Right lobe of liver (tissue), 6 donors: ENCODE measurements around the gene NT5DC3. TPM values are rescaled to one million over a fixed set of nuclear protein-coding genes. Genes with fewer than 3 reads are reported as not detected.

Experiments used
- ATAC-seq, 4 donors: fragments of 200-7000 bp; cut with Tn5 transposase; one replicate each; pipeline ENCODE4 v1.9.1; 2020; ENCODE audit warnings: mild to moderate bottlenecking in 4 of 4, moderate library complexity in 4 of 4
- DNase-seq, 3 donors: peaks; one replicate each; pipeline ENCODE4 v3.0.0-alpha.2; 2020
- H3K27ac ChIP-seq, 3 donors: fragments of 200-600 bp; one replicate each; pipeline ENCODE4 v1.8.0; 2022
- H3K27me3 ChIP-seq, 2 donors: fragments of 200-600 bp; one replicate each; pipeline ENCODE4 v1.8.0; 2022
- H3K36me3 ChIP-seq, 4 donors: fragments of 200-600 bp; sonication (generic) in 1 of 4; one replicate each; pipeline versions ENCODE4 v1.5.1 to v1.8.0; 2017 to 2022; ENCODE audit warnings: control low read depth in 1 of 4
- H3K4me1 ChIP-seq, 4 donors: fragments of 200-600 bp; sonication (generic) in 1 of 4; one replicate each; pipeline versions ENCODE4 v1.5.1 to v1.8.0; 2017 to 2022; ENCODE audit warnings: control low read depth in 1 of 4
- H3K4me3 ChIP-seq, 3 donors: fragments of 200-600 bp; one replicate each; pipeline ENCODE4 v1.8.0; 2022
- H3K9me3 ChIP-seq, 4 donors: fragments of 200-600 bp; sonication (generic) in 1 of 4; one replicate each; pipeline versions ENCODE4 v1.5.1 to v1.8.0; 2017 to 2022; ENCODE audit warnings: control low read depth in 1 of 4
- CTCF ChIP-seq, 4 donors: fragments of 200-600 bp in 3 of 4; fragments of 450-650 bp in 1 of 4; IDR thresholded peaks; one replicate each; pipeline versions ENCODE4 v1.5.1 to v1.8.0; 2016 to 2022; ENCODE audit warnings: antibody characterized with exemption in 4 of 4, mild to moderate bottlenecking in 2 of 4
- POLR2A ChIP-seq: fragments of 450-650 bp; IDR thresholded peaks from one replicate; pipeline ENCODE4 v1.6.1; 2017; ENCODE audit warnings: antibody characterized with exemption, mild to moderate bottlenecking
- WGBS: methylation state at CpG from one replicate; pipeline ENCODE4 v1.1.6; 2018; ENCODE audit warnings: low coverage, low lambda C conversion rate; ENCODE audit not compliant: insufficient coverage; ENCODE audit errors: missing lambda C conversion rate; 5-methylcytosine and 5-hydroxymethylcytosine counted together
- intact Hi-C, 2 donors: fragments of 100-400 bp; cut with DNase I; formaldehyde crosslinking; loops; one replicate each; pipeline versions ENCODE4 v1.11.2 to v1.14.1; 2022
- total RNA-seq, 6 experiments: library from RNA; depleted of rRNA in 2 of 6; stranded (reverse); fragments of >200 nt in 2 of 6; fragmentation: NEBNext Ultra II Directional in 3 of 6; extraction: Animal tissue kit (Norgen Biotek cat#: 25700) in 3 of 6; gene quantifications; one replicate each; pipeline versions ENCODE4 v1.1.0 to v1.2.4, GENCODE V29; 2016 to 2023
- donor health status: DM: no; HTN: yes; CAD: no.
- donor health status: DM: no; HTN: no; CAD: no.
- donor health status: DM: no; HTN: no; CAD: no.
- donor health status: DM: no; HTN: yes; CAD: no.
- donor health status: DM: no; HTN: yes; CAD: no.

Gene NT5DC3
- total RNA-seq, 6 experiments from 2014 or later, result 3.3 to 10.2 (median 6.6) TPM

DNA sequence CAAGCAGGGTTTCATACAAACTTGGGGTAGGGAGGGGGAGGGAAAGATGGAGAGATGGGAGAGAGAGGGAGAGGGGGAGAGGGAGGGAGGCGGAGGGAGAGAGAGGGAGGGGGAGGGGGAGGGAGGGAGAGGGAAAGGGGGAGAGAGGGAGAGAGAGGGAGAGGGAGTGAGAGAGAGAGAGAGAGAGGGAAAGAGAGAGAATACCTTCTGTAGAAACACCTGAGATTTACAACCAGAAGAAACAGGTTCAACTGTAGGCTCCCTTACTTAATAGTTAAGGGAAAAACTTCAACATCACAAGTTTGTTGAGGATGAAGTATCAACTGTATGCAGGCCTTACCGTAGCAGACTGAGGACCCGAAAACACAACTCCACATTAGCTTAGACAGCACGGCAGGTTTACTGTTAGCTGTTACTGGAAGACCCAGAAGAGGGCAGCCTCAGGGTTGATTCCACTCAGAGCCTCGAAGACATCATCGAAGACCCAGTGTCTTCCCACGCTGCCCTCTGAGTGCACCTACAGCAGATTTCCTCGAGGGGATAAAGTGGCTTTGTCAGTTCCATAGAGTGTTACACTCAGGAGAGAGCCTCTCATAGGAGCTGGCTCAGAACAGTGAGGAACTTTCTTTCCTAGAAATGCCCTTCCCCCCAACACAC lies 72.4 kb downstream of the NT5DC3 start:
- no peaks in the 10 kb centered on the region for H3K9me3 ChIP-seq
- ATAC-seq (no peak), DNase-seq (no peak)
- peaks cover 0 to 11% (median 0%) of the 10 kb centered on the region in 4 donors for H3K36me3 ChIP-seq
- H3K27me3 ChIP-seq, result no peaks in the 10 kb centered on the region
- peaks cover 0 to 9% (median 0%) of the 10 kb centered on the region in 4 donors for H3K4me1 ChIP-seq
- no peak overlapping the region for H3K27ac ChIP-seq
- no peak overlapping the region for H3K4me3 ChIP-seq
- intact Hi-C loops, result no loop called here
- TF ChIP-seq CTCF (IDR thresholded peaks at IDR 0.05), result no peak
- no peak for TF ChIP-seq POLR2A
- 77% methylated on average over 3 of the region's 8 CpGs for WGBS

GRCh38 chr12:103766028-103766427 lies 75.0 kb downstream of the NT5DC3 start:
- Histone ChIP-seq H3K4me3 (no peak overlapping the region), H3K36me3 (peaks cover 0 to 11% (median 0%) of the 10 kb centered on the region in 4 donors), H3K27me3 (no peaks in the 10 kb centered on the region), H3K4me1 (no peaks in the 10 kb centered on the region), H3K27ac (no peak overlapping the region), H3K9me3 (no peaks in the 10 kb centered on the region)
- TF ChIP-seq POLR2A, result no peak
- TF ChIP-seq CTCF (IDR thresholded peaks at IDR 0.05), result no peak
- 90% methylated on average over 2 of the region's 6 CpGs for WGBS
- no peak for ATAC-seq
- intact Hi-C loops, result no loop called here
- no peak for DNase-seq

- Histone ChIP-seq H3K36me3 (peaks cover 0 to 11% (median 0%) of the 10 kb centered on the region in 4 donors), H3K27ac (no peak overlapping the region), H3K27me3 (no peaks in the 10 kb centered on the region), H3K4me1 (no peaks in the 10 kb centered on the region), H3K4me3 (no peak overlapping the region), H3K9me3 (no peaks in the 10 kb centered on the region)
- no peak for DNase-seq
- ATAC-seq, result no peak
- intact Hi-C loops, result no loop called here
- WGBS, result 83% methylated on average over 2 of the region's 5 CpGs
- no peak for TF ChIP-seq POLR2A
- no peak for TF ChIP-seq CTCF (IDR thresholded peaks at IDR 0.05)
Observed at GRCh38 chr12:103765322-103765721, 75.7 kb downstream of the NT5DC3 start.

- H3K9me3 ChIP-seq, result no peaks in the 10 kb centered on the region
- intact Hi-C loops, result no loop called here
- no peak for ATAC-seq
- H3K36me3 ChIP-seq, result peaks cover 0 to 11% (median 0%) of the 10 kb centered on the region in 4 donors
- 70% methylated on average over 2 of the region's 5 CpGs for WGBS
- no peak overlapping the region for H3K27ac ChIP-seq
- no peaks in the 10 kb centered on the region for H3K27me3 ChIP-seq
- no peak overlapping the region for H3K4me3 ChIP-seq
- no peak for DNase-seq
- H3K4me1 ChIP-seq, result no peaks in the 10 kb centered on the region
- TF ChIP-seq POLR2A, result no peak
- no peak for TF ChIP-seq CTCF (IDR thresholded peaks at IDR 0.05)
Observed at GRCh38 chr12:103762473-103762872, 78.6 kb downstream of the NT5DC3 start.
